HEK293 (cell line): ENCODE data around the gene APOBEC3H.
"Not testable (repeated sequence)": the region's sequence is repeated elsewhere in the genome, so short reads cannot be mapped to it uniquely, and the experiment has no call there.

Source experiments
- CTCF ChIA-PET: fragments of 350-600 bp; formaldehyde crosslinking; extraction: SDS; loops from one replicate; lab custom pipeline; 2021; ENCODE audit warnings: antibody characterized with exemption; lab: Yijun Ruan, JAX
- POLR2A ChIA-PET: fragments of 300-600 bp; formaldehyde crosslinking; extraction: SDS; loops from one replicate; lab custom pipeline; 2020; ENCODE audit warnings: antibody characterized with exemption, inconsistent platforms; lab: Yijun Ruan, JAX
- H3K27ac ChIP-seq: fragments of 200-500 bp; sonication (Bioruptor generic); 2 replicates; pipeline ENCODE4 v1.5.1; 2014; ENCODE audit warnings: low read depth, low read length, control low read depth, inconsistent platforms; ENCODE audit errors: extremely low read depth
- H3K36me3 ChIP-seq, 2 experiments: fragments of 200-500 bp in 1 of 2; sonication (Bioruptor generic) in 1 of 2; 1 replicate in 1 of 2; 2 replicates in 1 of 2; pipeline ENCODE4 v1.5.1; 2014 to 2017; ENCODE audit warnings: inconsistent platforms in 2 of 2, low read length in 2 of 2; ENCODE audit not compliant: control insufficient read depth in 2 of 2, insufficient read depth in 1 of 2
- H3K4me1 ChIP-seq: fragments of 200-500 bp; sonication (Bioruptor generic); 2 replicates; pipeline ENCODE4 v1.5.1; 2014; ENCODE audit warnings: mild to moderate bottlenecking, low read length, inconsistent platforms; ENCODE audit not compliant: control insufficient read depth, insufficient read depth
- H3K4me3 ChIP-seq: 2 replicates; pipeline ENCODE4 v1.5.1; 2011; ENCODE audit warnings: low read depth, mild to moderate bottlenecking, control low read depth, low read length, moderate library complexity
- H3K9me3 ChIP-seq: fragments of 200-500 bp; sonication (Bioruptor generic); 2 replicates; pipeline ENCODE4 v1.5.1; 2014; ENCODE audit warnings: low read depth, low read length, inconsistent platforms; ENCODE audit not compliant: control insufficient read depth, insufficient read depth
- EGR2 ChIP-seq: fragments of 450-650 bp; formaldehyde crosslinking; IDR thresholded peaks from 2 replicates; pipeline ENCODE4 v1.5.1; 2016; ENCODE audit warnings: low read depth, missing biosample characterization, missing genetic modification characterization
- PBX3 ChIP-seq: sonication (generic); formaldehyde crosslinking; IDR thresholded peaks from 2 replicates; pipeline ENCODE4 v1.8.1; 2022; ENCODE audit warnings: mild to moderate bottlenecking, moderate library complexity, missing genetic modification reagents
- SETDB1 ChIP-seq: IDR thresholded peaks from one replicate; pipeline ENCODE4 v1.6.1; 2017; ENCODE audit warnings: mild to moderate bottlenecking, low read length, moderate library complexity, mixed read lengths; ENCODE audit not compliant: insufficient read length
- ZBTB6 ChIP-seq: fragments of 450-650 bp; formaldehyde crosslinking; IDR thresholded peaks from 2 replicates; pipeline ENCODE4 v1.5.1; 2017; ENCODE audit warnings: missing biosample characterization, missing genetic modification characterization
- ZFHX2 ChIP-seq: fragments of 450-650 bp; formaldehyde crosslinking; conservative IDR thresholded peaks from 2 replicates; pipeline ENCODE4 v1.5.1; 2016; ENCODE audit warnings: missing biosample characterization, missing genetic modification characterization
- ZNF510 ChIP-seq: fragments of 450-650 bp; formaldehyde crosslinking; IDR thresholded peaks from 2 replicates; pipeline ENCODE4 v1.5.1; 2018; ENCODE audit warnings: mild to moderate bottlenecking, missing genetic modification characterization, missing biosample characterization; ENCODE audit not compliant: insufficient replicate concordance
- ZNF792 ChIP-seq: fragments of 450-650 bp; formaldehyde crosslinking; IDR thresholded peaks from 2 replicates; pipeline ENCODE4 v1.5.1; 2016; ENCODE audit warnings: missing biosample characterization, missing genetic modification characterization
- TF ChIP-seq, protein P1 (sequence below): fragments of 450-650 bp; formaldehyde crosslinking; IDR thresholded peaks from 2 replicates; pipeline ENCODE4 v1.5.1; 2017; ENCODE audit warnings: missing biosample characterization, missing genetic modification characterization

The APOBEC3H gene

GRCh38 chr22:39072581-39072981 lies 24.5 kb upstream of the APOBEC3H start:
- POLR2A ChIA-PET, result not testable (repeated sequence)
- CTCF ChIA-PET, result interaction anchor here (0.7 kb wide), 1 partner anchor 17 kb away, joined by 3 read pairs; no protein-coding TSS in a partner anchor
- peak; percentile 76 for TF ChIP-seq ZFHX2 (tag by site-specific recombination)
- peak; percentile 73 for TF ChIP-seq EGR2 (tag by site-specific recombination)
- TF ChIP-seq, all 188 proteins: peak for 2; not testable (repeated sequence) for 186
- not testable (repeated sequence) for H3K4me3 ChIP-seq, H3K9me3 ChIP-seq, H3K27ac ChIP-seq, H3K36me3 ChIP-seq, H3K4me1 ChIP-seq

GRCh38 chr22:39073981-39074380 lies 23.1 kb upstream of the APOBEC3H start:
- H3K4me3 ChIP-seq, result no peak overlapping the region
- TF ChIP-seq, protein P1, sequence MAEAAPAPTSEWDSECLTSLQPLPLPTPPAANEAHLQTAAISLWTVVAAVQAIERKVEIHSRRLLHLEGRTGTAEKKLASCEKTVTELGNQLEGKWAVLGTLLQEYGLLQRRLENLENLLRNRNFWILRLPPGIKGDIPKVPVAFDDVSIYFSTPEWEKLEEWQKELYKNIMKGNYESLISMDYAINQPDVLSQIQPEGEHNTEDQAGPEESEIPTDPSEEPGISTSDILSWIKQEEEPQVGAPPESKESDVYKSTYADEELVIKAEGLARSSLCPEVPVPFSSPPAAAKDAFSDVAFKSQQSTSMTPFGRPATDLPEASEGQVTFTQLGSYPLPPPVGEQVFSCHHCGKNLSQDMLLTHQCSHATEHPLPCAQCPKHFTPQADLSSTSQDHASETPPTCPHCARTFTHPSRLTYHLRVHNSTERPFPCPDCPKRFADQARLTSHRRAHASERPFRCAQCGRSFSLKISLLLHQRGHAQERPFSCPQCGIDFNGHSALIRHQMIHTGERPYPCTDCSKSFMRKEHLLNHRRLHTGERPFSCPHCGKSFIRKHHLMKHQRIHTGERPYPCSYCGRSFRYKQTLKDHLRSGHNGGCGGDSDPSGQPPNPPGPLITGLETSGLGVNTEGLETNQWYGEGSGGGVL (tag by site-specific recombination), result no peak
- no peak for TF ChIP-seq PBX3 (CRISPR knock-in tag)
- TF ChIP-seq ZNF510 (tag by site-specific recombination), result no peak
- no peak for TF ChIP-seq ZBTB6
- TF ChIP-seq ZNF792 (tag by site-specific recombination), result no peak
- TF ChIP-seq SETDB1, result no peak
- TF ChIP-seq, all 188 proteins: peak for 0
- no peak overlapping the region for H3K27ac ChIP-seq
- no peaks in the 10 kb centered on the region for H3K9me3 ChIP-seq
- no peaks in the 10 kb centered on the region for H3K36me3 ChIP-seq
- ChIA-PET POLR2A (no interaction called here), CTCF (interaction anchor here (0.6 kb wide), 1 partner anchor 21 kb away, joined by 3 read pairs; no protein-coding TSS in a partner anchor)
- no peaks in the 10 kb centered on the region for H3K4me1 ChIP-seq

- POLR2A ChIA-PET, H3K27ac ChIP-seq, H3K4me1 ChIP-seq, H3K36me3 ChIP-seq, H3K9me3 ChIP-seq, H3K4me3 ChIP-seq: not testable (repeated sequence)
- CTCF ChIA-PET, result interaction anchor here (0.6 kb wide), 1 partner anchor 208 kb away, joined by 3 read pairs; no protein-coding TSS in a partner anchor
Observed at GRCh38 chr22:39076155-39077025, 20.7 kb upstream of the APOBEC3H start.

- H3K9me3 ChIP-seq, H3K36me3 ChIP-seq, H3K27ac ChIP-seq, H3K4me1 ChIP-seq, H3K4me3 ChIP-seq, POLR2A ChIA-PET: not testable (repeated sequence)
- CTCF ChIA-PET, result interaction anchor here (0.8 kb wide), 1 partner anchor 208 kb away, joined by 3 read pairs; no protein-coding TSS in a partner anchor
Observed at GRCh38 chr22:39077026-39077840, 19.8 kb upstream of the APOBEC3H start, which contains the start of gene APOBEC3G. Gene APOBEC3G, plus strand, starts transcription at chr22:39077275. Its CDS starts 87 bp downstream, at chr22:39077362.

DNA sequence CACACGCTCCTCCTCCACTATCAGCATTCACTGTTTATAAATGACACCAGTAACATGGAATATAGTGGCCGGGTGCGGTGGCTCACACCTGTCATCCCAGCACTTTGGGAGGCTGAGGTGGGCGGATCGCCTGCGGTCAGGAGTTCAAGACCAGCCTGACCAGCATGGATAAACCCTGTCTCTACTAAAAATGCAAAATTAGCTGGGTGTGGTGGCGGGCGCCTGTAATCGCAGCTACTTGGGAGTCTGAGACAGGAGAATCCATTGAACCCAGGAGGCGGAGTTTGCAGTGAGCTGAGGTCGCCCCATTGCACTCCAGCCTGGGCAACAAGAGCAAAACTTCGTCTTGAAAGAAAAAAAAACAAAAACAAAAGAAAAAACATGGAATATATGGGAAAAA lies 19.1 kb upstream of the APOBEC3H start:
- not testable (repeated sequence) for H3K27ac ChIP-seq, H3K4me1 ChIP-seq, H3K36me3 ChIP-seq, H3K4me3 ChIP-seq, H3K9me3 ChIP-seq
- ChIA-PET CTCF (interaction anchor here (0.6 to 0.8 kb wide), 2 partner anchors 209 to 225 kb away, joined by 3 to 4 read pairs; no protein-coding TSS in a partner anchor), POLR2A (interaction anchor here (0.7 kb wide), 1 partner anchor 342 kb away, joined by 6 read pairs; no protein-coding TSS in a partner anchor)
